Transverse colon (tissue), 4 donors: Measurements from ENCODE around the gene HMX1. TPM values are rescaled to one million over a fixed set of nuclear protein-coding genes. Genes with fewer than 3 reads are reported as not detected.

ENCODE experiments used
- DNase-seq: peaks from one replicate; pipeline ENCODE4 v3.0.0-alpha.2; 2019
- H3K27ac ChIP-seq, 4 donors: fragments of 200-600 bp; sonication (generic); 2 replicates each; pipeline ENCODE4 v1.5.1; 2016 to 2018; ENCODE audit warnings: inconsistent platforms in 4 of 4
- H3K27me3 ChIP-seq: fragments of 200-600 bp; sonication (generic); 2 replicates; pipeline ENCODE4 v1.5.1; 2017; ENCODE audit warnings: inconsistent platforms
- H3K36me3 ChIP-seq, 4 donors: fragments of 200-600 bp; sonication (generic); 2 replicates each; pipeline ENCODE4 v1.5.1; 2017 to 2019; ENCODE audit warnings: inconsistent platforms in 4 of 4
- H3K4me1 ChIP-seq, 4 donors: fragments of 200-600 bp; sonication (generic); 2 replicates each; pipeline ENCODE4 v1.5.1; 2017 to 2020; ENCODE audit warnings: inconsistent platforms in 4 of 4
- H3K4me3 ChIP-seq, 4 donors: fragments of 200-600 bp; sonication (generic); 1 replicate in 1 of 4; 2 replicates in 3 of 4; pipeline versions ENCODE4 v1.5.1 to v1.6.1; 2017 to 2019; ENCODE audit warnings: inconsistent platforms in 4 of 4
- H3K9me3 ChIP-seq, 2 donors: fragments of 200-600 bp; sonication (generic); 2 replicates each; pipeline ENCODE4 v1.5.1; 2017 to 2019; ENCODE audit warnings: inconsistent platforms in 2 of 2
- CTCF ChIP-seq, 5 experiments: fragments of 200-600 bp in 3 of 5; fragments of 450-650 bp in 2 of 5; sonication (generic) in 3 of 5; IDR thresholded peaks; 1 replicate in 2 of 5; 2 replicates in 3 of 5; pipeline ENCODE4 v1.5.1; 2016 to 2017; ENCODE audit warnings: antibody characterized with exemption in 5 of 5, inconsistent platforms in 3 of 5, mild to moderate bottlenecking in 2 of 5, moderate library complexity in 1 of 5
- EP300 ChIP-seq: sonication (generic); formaldehyde crosslinking; IDR thresholded peaks from one replicate; pipeline ENCODE4 v1.6.1; 2017; ENCODE audit warnings: antibody characterized with exemption, low read depth
- POLR2A ChIP-seq: fragments of 450-650 bp; IDR thresholded peaks from one replicate; pipeline ENCODE4 v1.6.1; 2016; ENCODE audit warnings: antibody characterized with exemption, mild to moderate bottlenecking, moderate library complexity
- POLR2AphosphoS5 ChIP-seq, 3 donors: sonication (generic); formaldehyde crosslinking; IDR thresholded peaks; one replicate each; pipeline ENCODE4 v1.6.1; 2016; ENCODE audit warnings: antibody characterized with exemption in 3 of 3
- WGBS, 2 donors: methylation state at CpG; one replicate each; pipeline ENCODE4 v1.1.5; 2018; ENCODE audit warnings: low coverage in 1 of 2; 5-methylcytosine and 5-hydroxymethylcytosine counted together
- in situ Hi-C, 4 donors: fragments of 200-750 bp; cut with MboI; loops; one replicate each; pipeline versions ENCODE4 v1.15.0 to v1.15.1; 2017; ENCODE audit warnings: low sequenced_read_pairs in 3 of 4, low pct_ligation_motif_present in 1 of 4, low pct_unique_long_range_greater_than_20kb in 1 of 4
- intact Hi-C: fragments of 100-400 bp; cut with DNase I; formaldehyde crosslinking; loops from one replicate; pipeline ENCODE4 v1.15.1; 2023; ENCODE audit warnings: low total_unique reads
- total RNA-seq, 4 donors: library from RNA; depleted of rRNA; stranded (reverse); fragments of >200 nt; gene quantifications; one replicate each; pipeline ENCODE4 v1.1.0, GENCODE V29; 2016

Gene HMX1
- total RNA-seq, 4 donors from 2014 or later = not detected

- no peaks in the 10 kb centered on the region for H3K4me1 ChIP-seq
- no peaks in the 10 kb centered on the region for H3K9me3 ChIP-seq
- DNase-seq = no peak
- peaks cover 10% of the 10 kb centered on the region for H3K27me3 ChIP-seq
- no peak for TF ChIP-seq POLR2AphosphoS5 (IDR thresholded peaks at IDR 0.05)
- no peak for TF ChIP-seq POLR2A
- H3K36me3 ChIP-seq = no peaks in the 10 kb centered on the region
- no peak overlapping the region for H3K4me3 ChIP-seq
- in situ Hi-C loops = no loop called here
- WGBS, 2 donors = 56 to 66% methylated on average over 4 to 15 of the region's 15 CpGs
- intact Hi-C loops = loop anchor here (10.0 kb wide), 1 partner anchor 306 kb away; no protein-coding TSS in a partner anchor
- H3K27ac ChIP-seq = no peak overlapping the region
Observed at GRCh38 chr4:8910822-8911315, 39.2 kb upstream of the HMX1 start.

DNA sequence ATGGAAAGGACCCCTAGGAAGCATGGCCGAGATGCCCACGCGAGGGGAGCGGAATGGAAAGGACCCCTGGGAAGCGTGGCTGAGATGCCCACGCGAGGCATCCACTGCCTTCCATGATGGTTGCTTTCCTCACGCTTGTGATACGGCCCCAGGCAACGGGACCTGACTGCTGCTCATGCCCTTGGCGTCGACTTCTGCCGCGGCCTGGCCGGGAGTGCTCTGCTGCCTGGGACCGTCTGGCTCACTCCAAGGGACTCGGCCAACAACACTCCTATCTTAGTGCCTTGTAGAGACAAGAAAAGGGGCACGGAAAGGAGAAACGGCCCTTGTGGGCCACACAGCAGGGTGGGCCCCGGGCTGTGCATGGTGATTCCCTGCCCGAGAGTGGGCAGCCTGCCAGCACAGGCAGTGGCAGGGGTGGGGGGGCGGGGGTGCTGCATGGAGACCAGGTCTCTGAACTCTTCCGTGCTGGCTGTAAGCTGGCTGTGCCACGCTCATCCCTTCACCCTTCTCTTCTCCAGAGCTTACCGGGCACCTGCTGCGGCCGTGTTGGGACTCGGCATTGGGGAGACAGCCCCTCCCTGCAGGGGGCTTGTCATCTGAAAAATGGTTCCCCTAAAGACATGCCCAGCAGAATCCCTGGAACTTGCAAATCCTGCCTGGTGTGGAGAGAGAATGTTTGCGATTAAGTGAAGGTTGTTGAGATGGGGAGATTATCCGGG, 38.6 kb upstream of the HMX1 start:
- no peaks in the 10 kb centered on the region for H3K9me3 ChIP-seq
- DNase-seq = peak; percentile 3
- no peak for TF ChIP-seq POLR2A
- no peak for TF ChIP-seq POLR2AphosphoS5 (IDR thresholded peaks at IDR 0.05)
- H3K36me3 ChIP-seq = no peaks in the 10 kb centered on the region
- H3K4me1 ChIP-seq = no peaks in the 10 kb centered on the region
- H3K27me3 ChIP-seq = peaks cover 14% of the 10 kb centered on the region
- no peak overlapping the region for H3K27ac ChIP-seq
- intact Hi-C loops (loop anchor here (10.0 kb wide), 1 partner anchor 305 kb away; no protein-coding TSS in a partner anchor), in situ Hi-C loops (no loop called here)
- WGBS, 2 donors = 78% methylated on average over 30 of the region's 30 CpGs; no CpG with 5 or more reads in 1 of the 2 donors
- H3K4me3 ChIP-seq = no peak overlapping the region

- Histone ChIP-seq H3K4me1 (no peaks in the 10 kb centered on the region), H3K9me3 (no peaks in the 10 kb centered on the region), H3K27ac (no peak overlapping the region), H3K27me3 (peaks cover 14% of the 10 kb centered on the region), H3K4me3 (no peak overlapping the region), H3K36me3 (no peaks in the 10 kb centered on the region)
- no peak for TF ChIP-seq CTCF (IDR thresholded peaks at IDR 0.05)
- no peak for TF ChIP-seq EP300
- no peak for TF ChIP-seq POLR2A
- no peak for TF ChIP-seq POLR2AphosphoS5 (IDR thresholded peaks at IDR 0.05)
- WGBS, 2 donors = 25 to 31% methylated on average over 9 of the region's 9 CpGs
- in situ Hi-C loops = no loop called here
- no peak for DNase-seq
- intact Hi-C loops = loop anchor here (5.0 kb wide), 1 partner anchor 692 kb away; no protein-coding TSS in a partner anchor
Observed at GRCh38 chr4:8909548-8909947, 37.9 kb upstream of the HMX1 start.

GRCh38 chr4:8908206-8908893, 36.7 kb upstream of the HMX1 start:
- no peaks in the 10 kb centered on the region for H3K9me3 ChIP-seq
- intact Hi-C loops = loop anchor here (5.0 kb wide), 1 partner anchor 691 kb away; no protein-coding TSS in a partner anchor
- no peaks in the 10 kb centered on the region for H3K36me3 ChIP-seq
- no peak overlapping the region for H3K4me3 ChIP-seq
- peak; percentile 4 for DNase-seq
- peaks cover 14% of the 10 kb centered on the region for H3K27me3 ChIP-seq
- no peaks in the 10 kb centered on the region for H3K4me1 ChIP-seq
- in situ Hi-C loops = no loop called here
- H3K27ac ChIP-seq = no peak overlapping the region
- TF ChIP-seq EP300 = no peak
- no peak for TF ChIP-seq POLR2A
- no peak for TF ChIP-seq POLR2AphosphoS5 (IDR thresholded peaks at IDR 0.05)
- TF ChIP-seq CTCF (IDR thresholded peaks at IDR 0.05) = no peak
- 86% methylated on average over 34 of the region's 34 CpGs; no CpG with 5 or more reads in 1 of the 2 donors for WGBS, 2 donors
